Endometrial microvascular endothelial cells (primary cell): ENCODE measurements around the gene KLHL11. TPM values are rescaled to one million over a fixed set of nuclear protein-coding genes. Genes with fewer than 3 reads are reported as not detected.
"Not testable (repeated sequence)": the region's sequence is repeated elsewhere in the genome, so short reads cannot be mapped to it uniquely, and the experiment has no call there.

Experiments used
- in situ Hi-C: cut with HindIII; loops from 2 replicates; pipeline ENCODE4 v1.10.0; 2017; ENCODE audit warnings: low sequenced_read_pairs, low pct_unique_long_range_greater_than_20kb; ENCODE audit errors: inconsistent ontology term
- total RNA-seq: library from RNA; depleted of rRNA; stranded (reverse); fragments of >200 nt; gene quantifications from one replicate; pipeline ENCODE4 v1.2.3, GENCODE V29; 2015; ENCODE audit errors: inconsistent ontology term

KLHL11 gene
- total RNA-seq, 1 donor from 2014 or later: 23.1 TPM

DNA sequence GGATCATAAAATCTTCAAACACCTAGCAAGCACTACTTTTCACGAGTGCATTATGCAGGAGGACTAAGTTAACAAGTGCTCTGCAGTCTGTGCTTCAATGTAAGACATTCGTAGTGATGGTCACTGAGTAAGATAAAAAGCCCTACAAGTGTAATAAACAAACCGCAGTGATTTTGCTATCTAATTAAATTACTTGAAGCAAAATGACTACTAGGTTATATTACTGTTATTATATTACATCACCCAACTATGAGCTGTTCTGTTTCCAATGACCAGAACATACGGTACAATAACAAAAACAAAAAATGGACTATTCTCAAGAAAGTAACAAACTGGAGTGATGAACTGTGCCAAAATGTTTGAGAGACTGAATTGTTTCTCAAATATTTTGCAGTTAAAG is 16.4 kb downstream of the KLHL11 start:
- in situ Hi-C loops: no loop called here

DNA sequence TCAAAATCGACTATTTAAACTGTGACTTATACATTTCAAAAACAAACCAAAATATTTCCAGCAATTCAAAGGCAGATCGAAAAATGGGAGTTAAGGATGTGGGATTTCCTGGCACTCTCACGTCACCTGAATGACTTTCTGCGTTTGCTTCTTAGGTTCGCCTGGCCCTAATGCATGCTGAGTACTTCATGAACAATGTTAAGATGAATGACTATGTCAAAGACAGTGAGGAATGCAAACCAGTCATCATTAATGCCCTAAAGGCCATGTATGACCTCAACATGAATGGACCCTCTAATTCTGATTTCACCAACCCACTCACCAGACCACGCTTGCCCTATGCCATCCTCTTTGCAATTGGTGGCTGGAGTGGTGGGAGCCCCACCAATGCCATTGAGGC is 20.3 kb downstream of the KLHL11 start:
- in situ Hi-C loops: no loop called here

DNA sequence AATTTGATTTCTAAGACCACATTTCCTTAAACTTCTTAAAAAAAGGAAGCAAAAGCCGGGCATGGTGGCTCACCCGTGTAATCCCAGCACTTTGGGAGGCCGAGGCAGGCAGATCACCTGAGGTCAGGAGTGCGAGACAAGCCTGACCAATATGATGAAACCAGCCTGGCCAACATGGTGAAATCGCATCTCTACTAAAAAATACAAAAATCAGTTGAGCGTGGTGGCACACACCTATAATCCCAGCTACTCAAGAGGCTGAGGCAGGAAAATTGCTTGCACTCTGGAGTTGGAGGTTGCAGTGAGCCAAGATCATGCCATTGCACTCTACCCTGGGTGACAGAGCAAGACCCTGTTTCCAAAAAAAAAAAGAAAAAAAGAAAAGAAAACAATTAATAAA is 24.4 kb downstream of the KLHL11 start:
- in situ Hi-C loops: not testable (repeated sequence)

DNA sequence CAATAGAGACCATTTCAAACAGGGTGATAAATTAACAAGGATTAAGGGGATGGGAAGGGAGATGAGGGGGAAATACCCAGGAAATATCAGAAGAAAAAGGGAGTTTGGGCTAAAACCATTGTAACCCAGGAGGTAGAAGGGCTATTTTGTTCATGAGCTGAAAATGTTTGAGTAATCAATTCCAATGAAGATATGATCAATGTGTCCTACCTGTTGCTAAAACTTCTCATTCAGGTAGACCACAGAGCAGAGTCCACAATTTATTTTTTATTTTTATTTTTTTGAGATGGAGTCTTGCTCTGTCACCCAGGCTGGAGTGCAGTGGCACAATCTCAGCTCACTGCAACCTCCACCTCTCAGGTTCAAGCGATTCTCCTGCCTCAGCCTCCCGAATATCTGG is 25.8 kb downstream of the KLHL11 start:
- in situ Hi-C loops: not testable (repeated sequence)

DNA sequence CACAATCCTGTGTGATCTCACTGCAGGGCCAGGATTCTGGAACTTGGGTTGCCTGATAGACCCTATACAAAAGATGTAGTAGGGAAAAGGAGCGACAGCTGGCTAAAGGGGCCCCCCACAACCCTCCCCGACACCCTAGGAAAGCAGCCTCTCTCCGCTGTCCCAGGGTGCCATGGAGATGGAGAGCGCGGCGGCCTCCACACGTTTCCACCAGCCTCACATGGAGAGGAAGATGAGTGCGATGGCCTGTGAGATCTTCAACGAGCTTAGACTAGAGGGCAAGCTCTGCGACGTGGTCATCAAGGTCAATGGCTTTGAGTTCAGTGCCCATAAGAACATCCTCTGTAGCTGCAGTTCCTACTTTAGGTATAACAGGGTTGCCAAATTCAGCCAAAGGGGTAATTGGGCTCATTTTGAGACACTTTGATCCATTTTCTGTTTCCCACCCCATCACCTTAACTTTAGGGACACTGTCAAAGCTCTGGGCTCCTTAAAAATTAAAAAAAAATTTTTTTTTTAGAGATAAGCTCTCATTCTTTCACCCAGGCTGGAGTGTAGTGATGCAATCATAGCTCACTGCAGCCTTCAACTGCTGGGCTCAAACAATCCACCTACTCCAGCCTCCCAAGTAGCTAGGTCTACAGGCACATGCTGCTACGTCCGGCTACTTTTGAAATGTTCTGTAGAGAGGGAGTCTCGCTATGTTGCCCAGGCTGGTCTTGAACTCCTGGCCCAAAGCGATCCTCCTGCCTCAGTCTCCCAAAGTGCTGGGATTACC is 27.3 kb downstream of the KLHL11 start, which contains the start of gene KLHL10:
TSS of gene KLHL10 (plus strand) at position 65 of the 778 bp plus-strand sequence. CDS start at position 173, 108 bp downstream.
- in situ Hi-C loops: no loop called here

DNA sequence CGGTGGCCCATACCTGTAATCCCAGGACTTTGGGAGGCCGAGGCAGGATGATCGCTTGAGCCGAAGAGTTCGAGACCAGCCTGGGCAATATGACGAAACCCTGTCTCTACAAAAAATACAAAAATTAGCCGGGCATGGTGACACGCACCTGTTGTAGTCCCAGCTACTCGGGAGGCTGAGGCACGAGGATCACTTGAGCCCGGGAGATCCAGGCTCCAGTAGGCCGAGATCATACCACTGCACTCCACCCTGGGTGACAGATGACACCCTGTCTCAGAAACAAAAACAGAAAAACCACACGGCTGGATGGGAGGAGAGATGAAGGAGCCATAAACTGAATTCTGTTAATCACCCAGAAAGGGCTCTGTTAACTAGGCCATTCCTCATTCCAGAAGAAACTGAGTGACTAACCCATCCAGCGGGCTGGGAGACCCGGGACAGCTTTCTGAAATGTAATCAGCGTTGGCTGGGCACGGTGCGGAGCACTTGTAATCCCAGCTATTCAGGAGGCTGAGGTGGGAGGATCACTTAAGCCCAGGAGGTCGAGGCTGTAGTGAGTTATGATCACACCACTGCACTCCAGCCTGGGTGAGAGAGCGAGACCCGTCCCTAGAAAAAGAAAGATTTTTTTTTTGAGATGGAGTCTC is 28.6 kb downstream of the KLHL11 start:
- in situ Hi-C loops: no loop called here

DNA sequence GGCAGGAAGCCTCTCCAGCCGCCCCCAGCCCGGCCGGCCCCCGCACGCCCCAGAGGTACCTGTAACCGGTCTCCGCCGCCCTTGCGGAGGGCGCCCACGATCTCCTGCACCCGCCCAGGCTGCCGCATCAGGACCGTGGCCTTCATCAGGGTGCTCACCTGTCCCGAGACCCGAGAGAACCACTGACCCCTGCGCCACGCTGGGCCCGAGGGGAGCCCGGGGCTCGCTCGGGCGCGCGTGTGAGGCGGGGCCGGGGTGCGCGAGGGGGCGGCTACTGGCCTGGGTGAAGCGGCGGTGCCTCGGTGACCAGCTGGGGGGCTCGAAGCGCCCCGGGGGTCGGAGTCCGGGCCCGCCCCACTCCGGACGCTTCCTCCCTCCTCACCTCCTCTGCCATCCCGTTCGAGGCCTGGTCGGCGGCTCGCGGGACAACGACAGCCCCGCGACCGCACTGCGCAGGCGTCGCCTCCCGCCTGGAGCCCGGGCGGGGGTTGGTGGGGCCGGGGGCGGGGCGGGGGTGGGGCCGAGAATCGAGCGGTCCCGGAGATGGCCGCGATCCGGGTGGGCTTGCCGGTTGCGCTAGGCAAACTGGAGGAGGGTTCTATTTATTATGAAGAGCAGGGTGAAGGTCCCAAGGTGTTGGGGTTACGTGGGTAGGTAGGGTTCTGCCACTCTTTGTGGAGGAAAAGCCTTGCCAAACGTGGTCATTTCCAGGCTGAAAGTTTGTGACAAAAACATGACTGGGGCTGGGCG is 29.2 kb downstream of the KLHL11 start, which contains the start of gene NT5C3B:
TSS of gene NT5C3B (minus strand) at position 433 of the 750 bp plus-strand sequence. CDS start at position 394, 39 bp downstream.
- in situ Hi-C loops: no loop called here

DNA sequence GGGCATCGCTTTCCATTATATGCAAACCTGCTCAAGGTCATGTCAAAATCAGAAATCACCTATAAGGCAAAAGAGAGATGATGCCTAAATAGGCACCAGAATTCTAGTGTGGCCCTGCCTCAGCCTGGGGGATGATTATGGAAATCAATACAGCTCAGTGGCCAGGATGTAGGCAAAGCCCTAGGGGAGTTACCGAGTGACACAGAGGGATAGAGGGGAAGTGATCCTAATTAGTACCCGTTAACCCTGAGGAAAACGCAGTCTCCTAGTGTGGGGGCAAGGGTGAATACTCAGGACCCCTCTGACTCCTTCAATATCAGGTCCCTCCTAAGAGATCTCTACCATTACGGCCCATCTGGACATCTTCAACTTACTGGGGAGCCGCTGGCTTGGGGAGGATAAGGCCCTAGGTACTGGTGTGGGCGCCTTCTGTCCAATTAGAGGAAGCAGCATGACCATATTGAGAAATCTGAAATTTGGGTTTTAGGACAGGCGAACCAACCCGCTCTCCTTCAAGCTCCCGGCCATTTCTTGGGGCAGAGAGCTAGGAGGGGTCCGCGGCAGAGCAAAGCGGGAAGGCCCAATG is 29.9 kb downstream of the KLHL11 start:
- in situ Hi-C loops: no loop called here

DNA sequence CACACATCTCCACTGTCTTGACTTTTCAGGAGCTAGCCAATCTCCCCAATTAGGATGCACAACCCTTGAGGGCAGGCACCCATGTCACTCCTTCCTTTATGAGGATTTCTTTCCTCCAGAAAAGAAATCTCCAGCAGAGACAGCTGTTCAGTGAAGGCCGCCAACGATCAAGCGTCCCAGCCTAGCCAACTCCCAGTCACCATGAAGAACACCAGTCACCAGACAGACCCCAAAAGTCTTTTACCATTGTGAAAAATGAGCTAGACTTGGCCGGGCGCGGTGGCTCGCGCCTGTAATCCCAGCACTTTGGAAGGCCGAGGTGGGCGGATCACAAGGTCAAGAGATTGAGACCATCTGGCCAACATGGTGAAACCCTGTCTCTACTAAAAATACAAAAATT is 35.3 kb downstream of the KLHL11 start:
- in situ Hi-C loops: not testable (repeated sequence)

DNA sequence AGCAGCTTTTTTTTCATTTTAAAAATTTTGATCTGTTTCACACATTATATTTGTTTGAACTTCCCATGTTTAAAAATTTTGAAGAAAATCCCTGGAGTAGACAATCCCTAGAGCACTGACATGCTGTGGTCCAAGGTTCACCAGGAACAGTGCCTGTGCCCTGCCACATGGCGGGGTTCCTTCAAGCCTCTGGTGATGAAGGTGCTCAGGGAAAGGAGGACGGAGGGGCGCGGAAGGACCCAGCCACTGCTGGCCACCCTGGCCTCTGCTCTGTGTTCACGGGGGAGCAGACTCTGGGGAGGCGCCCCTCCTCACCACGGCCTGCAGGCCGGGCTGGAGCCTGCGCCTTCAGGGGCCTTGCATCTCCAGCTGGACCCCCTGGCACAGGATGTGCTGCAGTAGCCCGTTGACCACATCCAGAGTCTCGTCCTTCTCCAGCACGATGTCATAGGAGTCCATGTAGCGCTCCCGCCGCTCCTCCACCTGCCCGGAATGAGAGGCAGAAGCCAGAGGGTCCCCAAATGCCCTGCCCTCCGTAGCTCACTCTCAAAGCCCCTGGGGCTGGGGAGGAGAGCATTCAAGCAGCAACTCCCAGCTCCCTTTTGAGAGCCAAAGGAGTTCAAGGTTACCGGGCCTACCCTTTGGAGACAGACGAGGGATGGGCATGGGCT is 39.9 kb downstream of the KLHL11 start:
- in situ Hi-C loops: no loop called here

DNA sequence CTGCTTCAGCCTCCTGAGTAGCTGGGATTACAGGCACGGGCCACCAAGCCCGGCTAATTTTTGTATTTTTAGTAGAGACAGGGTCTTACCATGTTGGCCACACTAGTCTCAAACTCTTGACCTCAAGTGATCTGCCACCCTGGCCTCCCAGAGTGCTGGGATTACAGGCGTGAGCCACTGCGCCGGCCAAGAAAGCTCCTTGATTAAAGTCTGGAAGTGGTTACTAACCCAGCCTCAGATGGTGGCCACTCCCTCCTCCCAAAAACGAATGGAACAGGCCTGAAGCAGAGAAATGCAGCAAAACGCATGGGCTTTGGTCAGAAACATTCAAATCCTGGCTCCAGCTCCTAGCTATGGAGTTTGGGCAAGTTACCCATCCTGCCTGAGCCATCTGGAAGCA is 41.1 kb downstream of the KLHL11 start:
- in situ Hi-C loops: no loop called here

DNA sequence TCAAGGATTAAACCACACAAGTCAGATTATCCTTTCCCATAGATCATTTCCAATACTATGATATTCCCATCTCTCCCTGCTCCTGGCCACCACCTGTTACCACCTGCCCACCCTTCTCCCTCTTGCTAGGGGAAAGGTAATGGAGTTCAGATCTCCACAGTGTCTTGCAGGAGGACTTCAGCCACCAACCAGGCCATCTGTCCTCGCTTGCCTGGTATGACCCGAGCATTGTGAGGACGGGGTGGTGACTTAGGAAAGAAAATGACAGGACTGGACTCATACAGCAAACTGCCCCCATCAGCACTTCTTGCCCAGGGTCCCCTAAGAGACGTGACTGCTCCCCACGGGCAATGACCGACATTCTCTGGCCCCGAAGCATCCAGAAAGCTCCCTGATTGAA is 41.6 kb downstream of the KLHL11 start:
- in situ Hi-C loops: no loop called here

DNA sequence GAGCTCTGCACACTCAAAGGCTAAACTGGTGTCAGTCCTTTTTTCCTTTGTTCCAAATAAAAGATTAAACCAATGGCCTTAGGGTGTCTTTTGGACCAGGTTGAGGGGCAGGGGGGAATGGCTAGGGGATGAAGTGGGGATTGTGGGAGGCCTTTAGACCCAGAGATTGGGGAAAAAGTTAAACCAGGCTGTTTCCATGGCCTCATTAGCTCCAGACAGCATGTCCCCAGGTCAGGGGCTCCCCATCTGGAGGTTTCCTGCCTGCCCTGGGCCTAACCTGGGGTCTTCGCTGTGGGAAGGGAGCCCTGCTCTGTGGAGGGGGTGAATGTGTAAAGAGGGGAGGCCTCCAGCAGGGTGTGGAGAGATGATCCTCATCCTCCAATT is 42.1 kb downstream of the KLHL11 start:
- in situ Hi-C loops: no loop called here

DNA sequence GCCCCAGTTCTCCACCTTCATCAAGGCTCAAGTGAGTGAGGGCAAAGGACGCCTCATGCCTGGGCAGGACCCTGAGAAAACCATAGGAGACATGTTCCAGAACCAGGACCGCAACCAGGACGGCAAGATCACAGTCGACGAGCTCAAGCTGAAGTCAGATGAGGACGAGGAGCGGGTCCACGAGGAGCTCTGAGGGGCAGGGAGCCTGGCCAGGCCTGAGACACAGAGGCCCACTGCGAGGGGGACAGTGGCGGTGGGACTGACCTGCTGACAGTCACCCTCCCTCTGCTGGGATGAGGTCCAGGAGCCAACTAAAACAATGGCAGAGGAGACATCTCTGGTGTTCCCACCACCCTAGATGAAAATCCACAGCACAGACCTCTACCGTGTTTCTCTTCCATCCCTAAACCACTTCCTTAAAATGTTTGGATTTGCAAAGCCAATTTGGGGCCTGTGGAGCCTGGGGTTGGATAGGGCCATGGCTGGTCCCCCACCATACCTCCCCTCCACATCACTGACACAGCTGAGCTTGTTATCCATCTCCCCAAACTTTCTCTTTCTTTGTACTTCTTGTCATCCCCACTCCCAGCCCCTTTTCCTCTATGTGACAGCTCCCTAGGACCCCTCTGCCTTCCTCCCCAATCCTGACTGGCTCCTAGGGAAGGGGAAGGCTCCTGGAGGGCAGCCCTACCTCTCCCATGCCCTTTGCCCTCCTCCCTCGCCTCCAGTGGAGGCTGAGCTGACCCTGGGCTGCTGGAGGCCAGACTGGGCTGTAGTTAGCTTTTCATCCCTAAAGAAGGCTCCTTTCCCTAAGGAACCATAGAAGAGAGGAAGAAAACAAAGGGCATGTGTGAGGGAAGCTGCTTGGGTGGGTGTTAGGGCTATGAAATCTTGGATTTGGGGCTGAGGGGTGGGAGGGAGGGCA is 42.7 kb downstream of the KLHL11 start:
- in situ Hi-C loops: no loop called here

DNA sequence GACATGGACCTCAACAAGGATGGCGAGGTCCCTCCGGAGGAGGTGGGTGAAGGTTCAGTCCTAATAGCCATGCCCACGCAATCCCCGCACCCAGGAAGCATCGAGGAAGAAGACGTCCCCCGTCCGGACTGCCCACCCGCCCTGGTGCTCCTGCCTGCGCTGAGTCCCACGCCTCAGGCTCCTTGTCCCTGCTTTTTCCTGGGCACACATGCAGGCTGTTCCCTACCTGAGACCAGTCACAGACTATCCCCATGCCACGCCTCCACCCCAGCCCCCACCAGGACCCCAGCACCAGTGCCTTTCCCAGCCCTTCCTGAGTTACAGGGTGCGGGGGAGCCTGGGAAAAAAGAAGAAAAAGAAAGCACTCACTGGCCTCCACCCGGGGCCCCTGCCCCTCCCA is 43.4 kb downstream of the KLHL11 start:
- in situ Hi-C loops: no loop called here

DNA sequence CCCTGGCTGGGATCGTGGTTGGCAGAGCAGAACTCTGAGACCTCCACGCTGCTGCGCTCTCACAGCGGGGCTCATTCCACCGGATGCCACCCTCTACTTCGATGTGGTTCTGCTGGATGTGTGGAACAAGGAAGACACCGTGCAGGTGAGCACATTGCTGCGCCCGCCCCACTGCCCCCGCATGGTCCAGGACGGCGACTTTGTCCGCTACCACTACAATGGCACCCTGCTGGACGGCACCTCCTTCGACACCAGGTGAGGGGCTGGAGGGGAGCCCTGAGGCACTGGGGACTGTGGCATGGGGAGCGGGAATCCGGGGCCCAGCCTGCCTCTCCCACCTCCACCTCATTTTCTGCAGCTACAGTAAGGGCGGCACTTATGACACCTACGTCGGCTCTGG is 47.2 kb downstream of the KLHL11 start:
- in situ Hi-C loops: no loop called here

DNA sequence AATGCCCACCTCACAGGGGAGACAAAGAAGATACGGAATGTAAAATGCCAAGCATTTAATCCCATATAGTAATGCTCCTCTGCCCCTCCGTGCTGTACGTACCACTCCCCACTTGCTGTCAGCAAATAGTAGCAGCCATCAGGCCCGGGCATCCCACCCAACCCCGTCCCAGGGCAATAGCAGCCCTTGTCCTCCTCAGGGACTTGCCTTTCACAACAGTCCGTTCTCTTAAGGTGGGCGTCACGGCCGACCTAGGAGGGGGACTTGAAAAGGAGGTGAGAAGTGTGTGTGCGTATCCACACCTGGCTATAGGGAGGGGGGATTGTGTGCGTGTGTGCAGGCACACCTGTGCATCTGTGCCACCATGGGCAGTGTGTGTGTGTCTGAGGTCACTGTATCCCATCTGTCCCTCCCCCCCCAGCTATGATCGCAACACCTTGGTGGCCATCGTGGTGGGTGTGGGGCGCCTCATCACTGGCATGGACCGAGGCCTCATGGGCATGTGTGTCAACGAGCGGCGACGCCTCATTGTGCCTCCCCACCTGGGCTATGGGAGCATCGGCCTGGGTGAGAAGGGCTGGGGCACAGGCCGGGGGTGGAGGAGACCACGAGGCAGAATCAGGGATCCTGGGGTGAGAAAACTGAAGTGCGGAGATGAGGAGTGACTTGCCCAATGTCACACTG is 48.4 kb downstream of the KLHL11 start:
- in situ Hi-C loops: no loop called here
